Measurements from ENCODE around the gene GALNT9. TPM values are rescaled to one million over a fixed set of nuclear protein-coding genes. Genes with fewer than 3 reads are reported as not detected.
A peak's percentile ranks its signal among the peaks of the same experiment; 100 is the strongest.

GALNT9 gene
- polyA plus RNA-seq, 1 donor from 2014 or later, result 13.5 TPM

DNA sequence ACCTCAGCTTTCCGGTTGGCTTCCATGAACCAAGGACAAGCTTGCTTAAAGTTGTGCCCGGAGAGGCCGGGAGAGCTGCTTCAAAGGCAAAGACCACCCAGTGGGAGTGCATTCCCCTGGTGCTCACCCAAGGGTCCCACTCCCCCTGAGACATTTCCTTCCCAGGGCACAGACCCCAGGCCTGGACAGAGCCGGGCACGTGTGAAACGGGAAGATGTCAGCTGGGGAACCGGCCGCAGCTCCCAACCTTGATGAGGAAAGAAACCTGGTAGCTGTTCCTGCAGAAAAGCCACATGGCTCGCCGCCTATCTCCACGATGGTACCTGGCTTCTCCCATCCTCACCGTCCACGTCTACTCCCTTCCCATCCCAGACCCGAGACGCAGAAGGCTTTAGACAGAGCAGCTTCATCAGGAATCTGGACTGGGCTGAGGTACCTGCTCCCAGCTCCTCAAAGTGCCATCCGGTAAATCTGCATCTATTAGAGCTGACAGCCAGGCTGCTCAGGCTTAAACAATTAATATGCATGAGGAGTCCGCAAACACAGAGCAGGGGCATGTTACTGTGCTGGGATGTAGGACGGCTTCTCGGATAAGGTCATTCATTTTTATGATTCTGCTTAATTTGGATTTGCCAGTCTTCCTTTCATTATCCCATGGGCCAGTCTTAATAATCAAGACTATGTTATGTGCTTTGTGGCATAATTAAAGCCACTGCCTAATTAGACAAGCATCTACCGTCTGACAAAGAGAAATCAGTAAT, 53.1 kb downstream of the GALNT9 start:
- no peak overlapping the region for H2AFZ ChIP-seq (ENCODE audit: low read depth, low read length)
- H3K79me2 ChIP-seq (replicated peaks; ENCODE audit: insufficient read depth, low read length), result no peaks in the 10 kb centered on the region
- H3K36me3 ChIP-seq (ENCODE audit: insufficient read depth, low read length), result no peaks in the 10 kb centered on the region
- no peak overlapping the region for H3K4me2 ChIP-seq (ENCODE audit: low read length)
- peak overlapping the region; percentile 11 for H3K27ac ChIP-seq (ENCODE audit: low read length)
- peak overlapping the region; percentile 15 for H3K4me3 ChIP-seq (ENCODE audit: low read length)
- no peak for TF ChIP-seq MXI1 (conservative IDR thresholded peaks at IDR 0.05; ENCODE audit: poor library complexity, severe bottlenecking)
- TF ChIP-seq, protein P1, sequence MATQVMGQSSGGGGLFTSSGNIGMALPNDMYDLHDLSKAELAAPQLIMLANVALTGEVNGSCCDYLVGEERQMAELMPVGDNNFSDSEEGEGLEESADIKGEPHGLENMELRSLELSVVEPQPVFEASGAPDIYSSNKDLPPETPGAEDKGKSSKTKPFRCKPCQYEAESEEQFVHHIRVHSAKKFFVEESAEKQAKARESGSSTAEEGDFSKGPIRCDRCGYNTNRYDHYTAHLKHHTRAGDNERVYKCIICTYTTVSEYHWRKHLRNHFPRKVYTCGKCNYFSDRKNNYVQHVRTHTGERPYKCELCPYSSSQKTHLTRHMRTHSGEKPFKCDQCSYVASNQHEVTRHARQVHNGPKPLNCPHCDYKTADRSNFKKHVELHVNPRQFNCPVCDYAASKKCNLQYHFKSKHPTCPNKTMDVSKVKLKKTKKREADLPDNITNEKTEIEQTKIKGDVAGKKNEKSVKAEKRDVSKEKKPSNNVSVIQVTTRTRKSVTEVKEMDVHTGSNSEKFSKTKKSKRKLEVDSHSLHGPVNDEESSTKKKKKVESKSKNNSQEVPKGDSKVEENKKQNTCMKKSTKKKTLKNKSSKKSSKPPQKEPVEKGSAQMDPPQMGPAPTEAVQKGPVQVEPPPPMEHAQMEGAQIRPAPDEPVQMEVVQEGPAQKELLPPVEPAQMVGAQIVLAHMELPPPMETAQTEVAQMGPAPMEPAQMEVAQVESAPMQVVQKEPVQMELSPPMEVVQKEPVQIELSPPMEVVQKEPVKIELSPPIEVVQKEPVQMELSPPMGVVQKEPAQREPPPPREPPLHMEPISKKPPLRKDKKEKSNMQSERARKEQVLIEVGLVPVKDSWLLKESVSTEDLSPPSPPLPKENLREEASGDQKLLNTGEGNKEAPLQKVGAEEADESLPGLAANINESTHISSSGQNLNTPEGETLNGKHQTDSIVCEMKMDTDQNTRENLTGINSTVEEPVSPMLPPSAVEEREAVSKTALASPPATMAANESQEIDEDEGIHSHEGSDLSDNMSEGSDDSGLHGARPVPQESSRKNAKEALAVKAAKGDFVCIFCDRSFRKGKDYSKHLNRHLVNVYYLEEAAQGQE (IDR thresholded peaks at IDR 0.05; ENCODE audit: borderline replicate concordance), result no peak
- TF ChIP-seq POLR2AphosphoS5 (IDR thresholded peaks at IDR 0.05), result no peak
- TF ChIP-seq SMC3 (conservative IDR thresholded peaks at IDR 0.05; ENCODE audit: poor library complexity), result no peak
- no peak for TF ChIP-seq RAD21 (conservative IDR thresholded peaks at IDR 0.05)
- TF ChIP-seq EZH2 (IDR thresholded peaks at IDR 0.05; ENCODE audit: borderline replicate concordance, insufficient read depth, low read length, poor library complexity, severe bottlenecking), result no peak
- TF ChIP-seq, protein P2, sequence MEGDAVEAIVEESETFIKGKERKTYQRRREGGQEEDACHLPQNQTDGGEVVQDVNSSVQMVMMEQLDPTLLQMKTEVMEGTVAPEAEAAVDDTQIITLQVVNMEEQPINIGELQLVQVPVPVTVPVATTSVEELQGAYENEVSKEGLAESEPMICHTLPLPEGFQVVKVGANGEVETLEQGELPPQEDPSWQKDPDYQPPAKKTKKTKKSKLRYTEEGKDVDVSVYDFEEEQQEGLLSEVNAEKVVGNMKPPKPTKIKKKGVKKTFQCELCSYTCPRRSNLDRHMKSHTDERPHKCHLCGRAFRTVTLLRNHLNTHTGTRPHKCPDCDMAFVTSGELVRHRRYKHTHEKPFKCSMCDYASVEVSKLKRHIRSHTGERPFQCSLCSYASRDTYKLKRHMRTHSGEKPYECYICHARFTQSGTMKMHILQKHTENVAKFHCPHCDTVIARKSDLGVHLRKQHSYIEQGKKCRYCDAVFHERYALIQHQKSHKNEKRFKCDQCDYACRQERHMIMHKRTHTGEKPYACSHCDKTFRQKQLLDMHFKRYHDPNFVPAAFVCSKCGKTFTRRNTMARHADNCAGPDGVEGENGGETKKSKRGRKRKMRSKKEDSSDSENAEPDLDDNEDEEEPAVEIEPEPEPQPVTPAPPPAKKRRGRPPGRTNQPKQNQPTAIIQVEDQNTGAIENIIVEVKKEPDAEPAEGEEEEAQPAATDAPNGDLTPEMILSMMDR (IDR thresholded peaks at IDR 0.05; ENCODE audit: poor library complexity, severe bottlenecking), result no peak
- no peak for TF ChIP-seq EP300 (conservative IDR thresholded peaks at IDR 0.05; ENCODE audit: poor library complexity, severe bottlenecking)
- no peak for TF ChIP-seq TAF1 (IDR thresholded peaks at IDR 0.05; ENCODE audit: low read depth)
- no peak overlapping the region for H3K9ac ChIP-seq (ENCODE audit: low read length)
- no peaks in the 10 kb centered on the region for H3K9me3 ChIP-seq (ENCODE audit: low read length)
- H3F3A ChIP-seq (ENCODE audit: insufficient read depth, low read length, poor library complexity, severe bottlenecking), result no peaks in the 10 kb centered on the region
- no peaks in the 10 kb centered on the region for H3K27me3 ChIP-seq (ENCODE audit: insufficient read depth, low read depth, low read length)
- H3K9me2 ChIP-seq (ENCODE audit: insufficient read depth, low read length), result no peaks in the 10 kb centered on the region
- H4K20me1 ChIP-seq (ENCODE audit: insufficient read depth), result no peaks in the 10 kb centered on the region

DNA sequence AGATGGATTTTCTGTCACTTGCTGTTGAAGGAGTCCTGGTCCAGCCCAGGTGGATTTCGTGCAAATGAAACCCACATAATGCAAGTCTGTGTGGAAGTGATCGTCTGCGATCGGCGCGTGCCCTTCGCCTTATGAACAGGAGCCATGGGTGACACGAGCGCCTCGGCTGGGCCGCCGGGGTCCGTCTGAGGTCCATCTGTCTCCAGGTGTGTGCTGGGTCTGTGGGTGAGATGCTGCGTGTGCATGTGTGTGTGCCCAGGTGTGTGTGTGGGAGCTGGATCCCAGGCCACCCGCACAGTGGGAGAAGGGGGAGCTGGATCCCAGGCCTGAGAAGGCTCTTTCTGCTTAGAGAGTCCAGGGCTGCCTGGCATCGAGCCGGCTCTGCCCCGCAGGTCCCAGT, 53.8 kb downstream of the GALNT9 start:
- H3K9me3 ChIP-seq (ENCODE audit: low read length), result no peaks in the 10 kb centered on the region
- H2AFZ ChIP-seq (ENCODE audit: low read depth, low read length), result no peak overlapping the region
- no peaks in the 10 kb centered on the region for H3F3A ChIP-seq (ENCODE audit: insufficient read depth, low read length, poor library complexity, severe bottlenecking)
- H3K79me2 ChIP-seq (replicated peaks; ENCODE audit: insufficient read depth, low read length), result no peaks in the 10 kb centered on the region
- H3K27ac ChIP-seq (ENCODE audit: low read length), result no peak overlapping the region
- no peak overlapping the region for H3K9ac ChIP-seq (ENCODE audit: low read length)
- H4K20me1 ChIP-seq (ENCODE audit: insufficient read depth), result no peaks in the 10 kb centered on the region
- H3K36me3 ChIP-seq (ENCODE audit: insufficient read depth, low read length), result no peaks in the 10 kb centered on the region
- H3K4me3 ChIP-seq (ENCODE audit: low read length), result no peak overlapping the region
- no peaks in the 10 kb centered on the region for H3K9me2 ChIP-seq (ENCODE audit: insufficient read depth, low read length)
- TF ChIP-seq, protein P1 (IDR thresholded peaks at IDR 0.05; ENCODE audit: borderline replicate concordance), result no peak
- TF ChIP-seq MXI1 (conservative IDR thresholded peaks at IDR 0.05; ENCODE audit: poor library complexity, severe bottlenecking) (no peak), POLR2AphosphoS5 (IDR thresholded peaks at IDR 0.05) (no peak), EP300 (conservative IDR thresholded peaks at IDR 0.05; ENCODE audit: poor library complexity, severe bottlenecking) (no peak), SMC3 (conservative IDR thresholded peaks at IDR 0.05; ENCODE audit: poor library complexity) (no peak), EZH2 (IDR thresholded peaks at IDR 0.05; ENCODE audit: borderline replicate concordance, insufficient read depth, low read length, poor library complexity, severe bottlenecking) (no peak)
- H3K27me3 ChIP-seq (ENCODE audit: insufficient read depth, low read depth, low read length), result no peaks in the 10 kb centered on the region
- H3K4me2 ChIP-seq (ENCODE audit: low read length), result no peak overlapping the region
